ENCODE measurements around the gene TPST2. TPM values are rescaled to one million over a fixed set of nuclear protein-coding genes. Genes with fewer than 3 reads are reported as not detected.

TPST2 gene
- total RNA-seq: 49.1 and 78.6 TPM in 2 replicates

DNA sequence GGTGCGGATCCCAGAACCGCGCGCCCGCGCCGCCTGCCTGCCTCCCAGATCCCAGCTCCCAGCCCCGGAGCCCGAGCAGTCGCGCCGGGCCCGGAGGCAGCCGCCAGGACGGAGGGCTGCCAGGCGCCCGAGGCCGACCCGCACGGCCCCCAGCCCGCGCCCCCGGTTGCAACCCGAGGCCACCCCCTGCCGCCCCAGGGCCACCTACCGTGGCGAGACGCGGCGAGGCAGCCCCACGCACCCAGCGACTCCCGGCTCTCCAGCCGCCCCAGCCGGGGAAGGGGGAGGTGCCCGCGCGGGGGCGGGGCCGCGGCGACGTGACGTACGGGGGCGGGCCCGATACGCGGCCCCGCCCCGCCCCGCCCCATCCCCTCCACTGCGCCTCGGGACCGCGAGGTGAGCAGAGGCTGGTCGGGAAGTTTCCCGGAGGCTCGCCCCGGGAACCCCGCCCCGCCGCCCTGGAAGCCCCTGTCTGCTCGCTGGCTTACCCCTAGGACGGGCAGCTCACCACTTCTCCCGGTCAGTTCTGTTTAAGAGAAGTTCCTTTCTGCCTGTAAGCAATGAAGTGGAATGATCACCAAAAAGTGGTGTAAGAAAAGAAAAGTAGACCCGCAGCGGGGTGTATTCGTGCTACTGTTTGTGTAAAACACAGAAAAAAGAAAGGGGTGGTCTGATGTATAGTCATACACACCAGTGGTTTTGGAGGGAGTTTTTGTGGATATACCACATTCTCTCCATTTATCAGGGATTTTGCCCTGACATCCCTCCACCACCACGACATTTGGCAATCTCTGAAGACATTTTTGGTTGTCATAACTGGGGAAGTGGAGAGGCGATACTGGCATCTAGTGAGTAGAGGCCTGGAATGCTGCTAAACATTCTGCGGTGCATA, at the start of gene TPST2:
TPST2 (minus strand) TSS at position 288 of the 892 bp plus-strand sequence. CDS start 48,502 bp downstream, outside the sequence.

GRCh38 chr22:26621663-26622062, 31.7 kb upstream of the TPST2 start, which contains the start of gene CRYBA4:
CRYBA4 (plus strand) TSS chr22:26621963; CDS start chr22:26622597, 634 bp downstream.

GRCh38 chr22:26617271-26618199, 27.6 kb upstream of the TPST2 start, which contains the start of gene CRYBB1:
CRYBB1 (minus strand) TSS chr22:26618027; CDS start chr22:26616319, 1,708 bp downstream.

DNA sequence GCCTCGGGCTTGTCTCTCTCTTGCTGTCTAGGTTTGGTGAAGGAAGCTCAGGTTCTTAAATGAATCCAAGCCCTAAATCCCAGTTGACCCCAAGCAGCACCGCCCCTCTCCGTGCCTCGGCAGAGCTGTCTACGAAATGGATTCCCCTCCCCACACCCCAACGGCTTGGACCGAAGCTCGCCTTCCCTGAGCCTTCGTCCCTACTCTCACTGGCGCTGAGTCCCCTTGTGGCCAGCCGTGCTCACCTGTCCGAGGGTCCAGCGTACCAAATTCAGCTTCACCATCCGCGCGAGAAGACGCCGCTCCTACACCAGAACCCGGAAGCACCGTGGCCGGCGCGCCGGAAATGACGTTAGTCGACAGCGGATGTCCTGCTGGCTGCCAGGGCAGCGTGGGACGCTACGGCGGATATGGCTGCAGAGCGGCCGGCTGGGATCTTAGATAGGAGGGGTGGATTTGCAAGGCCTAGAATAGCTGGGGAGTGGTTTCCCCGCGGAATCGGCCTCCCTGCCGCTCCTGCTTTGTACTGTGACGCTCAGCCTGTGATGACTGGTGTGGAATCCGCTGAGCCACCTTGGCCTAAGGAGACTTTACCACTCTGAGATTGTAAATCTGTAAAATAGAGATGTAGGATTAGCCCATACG, 77.7 kb downstream of the TPST2 start, which contains the start of gene TFIP11:
TFIP11 (minus strand) TSS at position 325 of the 645 bp plus-strand sequence. CDS start 2,201 bp downstream, outside the sequence.

GRCh38 chr22:26483439-26484359, 106.2 kb downstream of the TPST2 start, which contains the start of the genes HPS4 and SRRD:
HPS4 (minus strand) TSS chr22:26483783; CDS start chr22:26481762, 2,021 bp downstream.
SRRD (plus strand) TSS chr22:26483877; CDS start chr22:26483891, 14 bp downstream.

Other genes with a start within 250 kb of the TPST2 start
- gene ASPHD2, start 160.9 kb downstream of the TPST2 start, total RNA-seq: 0.65 and 1.1 TPM in 2 replicates
- gene HPS4, start 106.3 kb downstream of the TPST2 start, total RNA-seq: 13.1 and 18.4 TPM in 2 replicates
- gene SRRD, start 106.3 kb downstream of the TPST2 start, total RNA-seq: 14.7 and 15.6 TPM in 2 replicates
- gene TFIP11, start 77.7 kb downstream of the TPST2 start, total RNA-seq: 32.7 and 37.6 TPM in 2 replicates
- 0.33 and 0.52 TPM in 2 replicates for gene CRYBB1, start 27.9 kb upstream of the TPST2 start, total RNA-seq
- 0.22 TPM in 1 of 2 replicates, not detected in the other for gene CRYBA4, start 31.8 kb upstream of the TPST2 start, total RNA-seq
- 0.69 and 0.98 TPM in 2 replicates for gene MIAT, start 67.5 kb upstream of the TPST2 start, total RNA-seq

Data from dermis lymphatic vessel endothelial cell (primary cell).